GM13976 (cell line): Measurements from ENCODE around the gene BCHE.

ENCODE experiments used
- DNase-seq: peaks from one replicate; pipeline ENCODE4 v3.0.0; 2012; ENCODE audit warnings: low spot score
- CTCF ChIP-seq: IDR thresholded peaks from 2 replicates; pipeline ENCODE4 v1.5.1; 2012; ENCODE audit warnings: borderline replicate concordance, mild to moderate bottlenecking; ENCODE audit not compliant: insufficient read depth; ENCODE audit errors: extremely low read depth, missing control alignments, control extremely low read depth
- in situ Hi-C: fragments of 300-500 bp; cut with MboI; formaldehyde crosslinking; loops from one replicate; pipeline ENCODE4 v1.12.0; 2022; ENCODE audit warnings: low sequenced_read_pairs, mixed read lengths, inconsistent platforms; ENCODE audit not compliant: unreplicated experiment

BCHE gene

GRCh38 chr3:165874663-165875489 lies 37.7 kb upstream of the BCHE start:
- in situ Hi-C loops: no loop called here
- DNase-seq: no peak
- TF ChIP-seq CTCF: no peak

GRCh38 chr3:165868088-165868487 lies 30.9 kb upstream of the BCHE start:
- no peak for TF ChIP-seq CTCF
- DNase-seq: no peak
- in situ Hi-C loops: no loop called here

- in situ Hi-C loops: no loop called here
- DNase-seq: no peak
- TF ChIP-seq CTCF: no peak
These were observed 21.8 kb upstream of the BCHE start for GRCh38 chr3:165859061-165859460.

GRCh38 chr3:165855581-165855980 lies 18.4 kb upstream of the BCHE start:
- TF ChIP-seq CTCF: no peak
- in situ Hi-C loops: no loop called here

GRCh38 chr3:165854696-165855095 lies 17.5 kb upstream of the BCHE start:
- peak; percentile 25 for DNase-seq

More at GRCh38 chr3:165855581-165855980, 18.4 kb upstream of the BCHE start:
- DNase-seq: no peak

GRCh38 chr3:165852711-165853110 lies 15.5 kb upstream of the BCHE start:
- DNase-seq: no peak
- no peak for TF ChIP-seq CTCF
- in situ Hi-C loops: no loop called here

More at GRCh38 chr3:165854696-165855095, 17.5 kb upstream of the BCHE start:
- in situ Hi-C loops: no loop called here
- peak; percentile 31 for TF ChIP-seq CTCF

GRCh38 chr3:165852191-165852590 lies 15.0 kb upstream of the BCHE start:
- no peak for DNase-seq
- in situ Hi-C loops: no loop called here
- no peak for TF ChIP-seq CTCF
